Neural cell (in vitro differentiated cells): ENCODE results near the gene GRM4. TPM values are rescaled to one million over a fixed set of nuclear protein-coding genes. Genes with fewer than 3 reads are reported as not detected.

Source experiments
- H2AFZ ChIP-seq: fragments of 200-600, 300-800 bp; sonication (generic), shearing (Covaris generic); 2 replicates; pipeline ENCODE4 v1.6.0; 2014; ENCODE audit warnings: low read depth, mild to moderate bottlenecking, antibody characterized with exemption, low read length, moderate library complexity
- H3F3A ChIP-seq: fragments of 200-600 bp; shearing (Covaris generic); 2 replicates; pipeline ENCODE4 v1.6.1; 2016; ENCODE audit warnings: mild to moderate bottlenecking, moderate library complexity, mixed read lengths, antibody characterized with exemption, low read length; ENCODE audit not compliant: insufficient read depth, poor library complexity, severe bottlenecking
- H3K27ac ChIP-seq: fragments of 200-600, 300-800 bp; sonication (generic), shearing (Covaris generic); 2 replicates; pipeline ENCODE4 v1.5.1; 2014; ENCODE audit warnings: mild to moderate bottlenecking, low read length, moderate library complexity
- H3K27me3 ChIP-seq: fragments of 300-800, 200-600 bp; sonication (generic), shearing (Covaris generic); 2 replicates; pipeline ENCODE4 v1.6.0; 2014; ENCODE audit warnings: mild to moderate bottlenecking, low read depth, low read length, moderate library complexity; ENCODE audit not compliant: insufficient read depth
- H3K36me3 ChIP-seq: fragments of 300-800, 200-600 bp; sonication (generic), shearing (Covaris generic); 2 replicates; pipeline ENCODE4 v1.5.1; 2014; ENCODE audit warnings: mild to moderate bottlenecking, antibody characterized with exemption, low read length, moderate library complexity; ENCODE audit not compliant: insufficient read depth
- H3K4me2 ChIP-seq: fragments of 300-800, 200-600 bp; sonication (generic), shearing (Covaris generic); 2 replicates; pipeline ENCODE4 v1.6.0; 2014; ENCODE audit warnings: mild to moderate bottlenecking, low read length
- H3K4me3 ChIP-seq: fragments of 300-800, 200-600 bp; sonication (generic), shearing (Covaris generic); 2 replicates; pipeline ENCODE4 v1.5.1; 2014; ENCODE audit warnings: mild to moderate bottlenecking, low read length, moderate library complexity
- H3K79me2 ChIP-seq: fragments of 200-600 bp; shearing (Covaris generic); replicated peaks from 2 replicates; pipeline ENCODE4 v1.6.0; 2014; ENCODE audit warnings: mild to moderate bottlenecking, low read length, moderate library complexity; ENCODE audit not compliant: insufficient read depth
- H3K9ac ChIP-seq: fragments of 300-800, 200-600 bp; sonication (generic), shearing (Covaris generic); 2 replicates; pipeline ENCODE4 v1.6.1; 2016; ENCODE audit warnings: mild to moderate bottlenecking, low read length, mixed read lengths
- H3K9me2 ChIP-seq: fragments of 200-600 bp; shearing (Covaris generic); 2 replicates; pipeline ENCODE4 v1.6.1; 2016; ENCODE audit warnings: mild to moderate bottlenecking, low read length, mixed read lengths; ENCODE audit not compliant: insufficient read depth
- H3K9me3 ChIP-seq: fragments of 200-600, 300-800 bp; sonication (generic), shearing (Covaris generic); 2 replicates; pipeline ENCODE4 v1.6.1; 2016; ENCODE audit warnings: mild to moderate bottlenecking, mixed run types, low read length, moderate library complexity, mixed read lengths
- H4K20me1 ChIP-seq: fragments of 200-600 bp; shearing (Covaris generic); 2 replicates; pipeline ENCODE4 v1.6.1; 2016; ENCODE audit warnings: mild to moderate bottlenecking, mixed run types; ENCODE audit not compliant: insufficient read depth
- EP300 ChIP-seq: fragments of 450-650 bp; conservative IDR thresholded peaks from 2 replicates; pipeline ENCODE4 v1.6.1; 2014; ENCODE audit warnings: antibody characterized with exemption, mild to moderate bottlenecking, moderate library complexity; ENCODE audit not compliant: poor library complexity, severe bottlenecking
- EZH2 ChIP-seq: fragments of 200-600, 300-800 bp; shearing (Covaris generic), sonication (generic); IDR thresholded peaks from 2 replicates; pipeline ENCODE4 v1.6.1; 2014; ENCODE audit warnings: antibody characterized with exemption, low read length, borderline replicate concordance, mild to moderate bottlenecking; ENCODE audit not compliant: insufficient read depth, poor library complexity, severe bottlenecking
- MXI1 ChIP-seq: fragments of 450-650 bp; conservative IDR thresholded peaks from 2 replicates; pipeline ENCODE4 v1.6.1; 2014; ENCODE audit warnings: antibody characterized with exemption, mild to moderate bottlenecking; ENCODE audit not compliant: poor library complexity, severe bottlenecking
- POLR2AphosphoS5 ChIP-seq: IDR thresholded peaks from 2 replicates; pipeline ENCODE4 v1.6.1; 2012
- RAD21 ChIP-seq: fragments of 450-650 bp; conservative IDR thresholded peaks from 2 replicates; pipeline ENCODE4 v1.6.1; 2014; ENCODE audit warnings: antibody characterized with exemption, mild to moderate bottlenecking, moderate library complexity
- SMC3 ChIP-seq: fragments of 450-650 bp; conservative IDR thresholded peaks from 2 replicates; pipeline ENCODE4 v1.6.1; 2014; ENCODE audit warnings: antibody characterized with exemption, mild to moderate bottlenecking, moderate library complexity; ENCODE audit not compliant: poor library complexity
- TAF1 ChIP-seq: IDR thresholded peaks from 2 replicates; pipeline ENCODE4 v1.6.1; 2012; ENCODE audit warnings: low read depth
- polyA plus RNA-seq: library from polyadenylated mRNA; depleted of rRNA; stranded (reverse); fragments of >200 nt; gene quantifications from 2 replicates; pipeline ENCODE4 v1.2.3, GENCODE V29; 2014
- TF ChIP-seq, protein P1 (sequence below): fragments of 450-650 bp; IDR thresholded peaks from 2 replicates; pipeline ENCODE4 v1.5.1; 2014; ENCODE audit warnings: antibody characterized with exemption, mild to moderate bottlenecking, moderate library complexity; ENCODE audit not compliant: poor library complexity, severe bottlenecking
- TF ChIP-seq, protein P2 (sequence below): IDR thresholded peaks from 2 replicates; pipeline ENCODE4 v1.6.1; 2012; ENCODE audit warnings: borderline replicate concordance

The GRM4 gene
- polyA plus RNA-seq, 1 donor from 2014 or later, result 2.1 TPM

DNA sequence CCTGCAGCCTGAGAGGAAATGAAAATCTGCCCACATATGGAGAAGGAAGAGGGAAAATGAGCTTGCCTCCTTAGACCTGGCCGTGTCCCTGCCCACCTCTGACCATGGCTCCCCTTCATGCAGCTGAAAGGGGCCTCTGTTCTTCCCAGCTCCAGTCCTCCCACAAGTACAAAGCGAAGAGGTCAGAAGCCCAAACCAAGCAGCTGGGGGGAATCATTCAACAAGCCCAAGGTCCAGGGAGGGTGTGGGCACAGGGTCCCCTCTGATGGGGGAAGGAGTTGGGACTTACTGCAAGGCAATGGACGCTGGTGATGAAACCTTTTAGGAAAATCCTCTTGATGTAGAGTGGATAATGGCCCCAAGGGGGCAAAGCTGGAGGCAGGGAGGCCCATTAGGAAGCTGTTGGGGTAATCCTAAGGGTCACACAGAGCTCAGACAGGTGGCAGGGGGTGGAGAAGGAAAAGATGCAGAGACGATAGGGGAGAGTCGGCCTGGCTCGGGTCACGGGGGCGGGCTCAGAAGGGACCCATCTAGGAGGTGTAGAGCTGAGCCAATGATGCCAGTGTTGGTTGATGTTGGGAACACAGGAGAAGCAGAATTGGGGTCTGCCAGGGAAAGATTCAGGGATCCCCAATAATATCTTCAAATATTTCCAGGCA is 16.1 kb upstream of the GRM4 start:
- Histone ChIP-seq H2AFZ (no peak overlapping the region), H4K20me1 (no peaks in the 10 kb centered on the region), H3F3A (no peaks in the 10 kb centered on the region), H3K9ac (no peak overlapping the region), H3K4me2 (no peak overlapping the region), H3K9me2 (no peaks in the 10 kb centered on the region), H3K4me3 (no peak overlapping the region), H3K36me3 (no peaks in the 10 kb centered on the region), H3K9me3 (no peaks in the 10 kb centered on the region), H3K79me2 (no peaks in the 10 kb centered on the region), H3K27me3 (no peaks in the 10 kb centered on the region), H3K27ac (no peak overlapping the region)
- TF ChIP-seq EZH2 (no peak), RAD21 (no peak), SMC3 (no peak), MXI1 (no peak), POLR2AphosphoS5 (no peak), EP300 (no peak), TAF1 (no peak)
- TF ChIP-seq, protein P1, sequence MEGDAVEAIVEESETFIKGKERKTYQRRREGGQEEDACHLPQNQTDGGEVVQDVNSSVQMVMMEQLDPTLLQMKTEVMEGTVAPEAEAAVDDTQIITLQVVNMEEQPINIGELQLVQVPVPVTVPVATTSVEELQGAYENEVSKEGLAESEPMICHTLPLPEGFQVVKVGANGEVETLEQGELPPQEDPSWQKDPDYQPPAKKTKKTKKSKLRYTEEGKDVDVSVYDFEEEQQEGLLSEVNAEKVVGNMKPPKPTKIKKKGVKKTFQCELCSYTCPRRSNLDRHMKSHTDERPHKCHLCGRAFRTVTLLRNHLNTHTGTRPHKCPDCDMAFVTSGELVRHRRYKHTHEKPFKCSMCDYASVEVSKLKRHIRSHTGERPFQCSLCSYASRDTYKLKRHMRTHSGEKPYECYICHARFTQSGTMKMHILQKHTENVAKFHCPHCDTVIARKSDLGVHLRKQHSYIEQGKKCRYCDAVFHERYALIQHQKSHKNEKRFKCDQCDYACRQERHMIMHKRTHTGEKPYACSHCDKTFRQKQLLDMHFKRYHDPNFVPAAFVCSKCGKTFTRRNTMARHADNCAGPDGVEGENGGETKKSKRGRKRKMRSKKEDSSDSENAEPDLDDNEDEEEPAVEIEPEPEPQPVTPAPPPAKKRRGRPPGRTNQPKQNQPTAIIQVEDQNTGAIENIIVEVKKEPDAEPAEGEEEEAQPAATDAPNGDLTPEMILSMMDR, result no peak
- TF ChIP-seq, protein P2, sequence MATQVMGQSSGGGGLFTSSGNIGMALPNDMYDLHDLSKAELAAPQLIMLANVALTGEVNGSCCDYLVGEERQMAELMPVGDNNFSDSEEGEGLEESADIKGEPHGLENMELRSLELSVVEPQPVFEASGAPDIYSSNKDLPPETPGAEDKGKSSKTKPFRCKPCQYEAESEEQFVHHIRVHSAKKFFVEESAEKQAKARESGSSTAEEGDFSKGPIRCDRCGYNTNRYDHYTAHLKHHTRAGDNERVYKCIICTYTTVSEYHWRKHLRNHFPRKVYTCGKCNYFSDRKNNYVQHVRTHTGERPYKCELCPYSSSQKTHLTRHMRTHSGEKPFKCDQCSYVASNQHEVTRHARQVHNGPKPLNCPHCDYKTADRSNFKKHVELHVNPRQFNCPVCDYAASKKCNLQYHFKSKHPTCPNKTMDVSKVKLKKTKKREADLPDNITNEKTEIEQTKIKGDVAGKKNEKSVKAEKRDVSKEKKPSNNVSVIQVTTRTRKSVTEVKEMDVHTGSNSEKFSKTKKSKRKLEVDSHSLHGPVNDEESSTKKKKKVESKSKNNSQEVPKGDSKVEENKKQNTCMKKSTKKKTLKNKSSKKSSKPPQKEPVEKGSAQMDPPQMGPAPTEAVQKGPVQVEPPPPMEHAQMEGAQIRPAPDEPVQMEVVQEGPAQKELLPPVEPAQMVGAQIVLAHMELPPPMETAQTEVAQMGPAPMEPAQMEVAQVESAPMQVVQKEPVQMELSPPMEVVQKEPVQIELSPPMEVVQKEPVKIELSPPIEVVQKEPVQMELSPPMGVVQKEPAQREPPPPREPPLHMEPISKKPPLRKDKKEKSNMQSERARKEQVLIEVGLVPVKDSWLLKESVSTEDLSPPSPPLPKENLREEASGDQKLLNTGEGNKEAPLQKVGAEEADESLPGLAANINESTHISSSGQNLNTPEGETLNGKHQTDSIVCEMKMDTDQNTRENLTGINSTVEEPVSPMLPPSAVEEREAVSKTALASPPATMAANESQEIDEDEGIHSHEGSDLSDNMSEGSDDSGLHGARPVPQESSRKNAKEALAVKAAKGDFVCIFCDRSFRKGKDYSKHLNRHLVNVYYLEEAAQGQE, result no peak

DNA sequence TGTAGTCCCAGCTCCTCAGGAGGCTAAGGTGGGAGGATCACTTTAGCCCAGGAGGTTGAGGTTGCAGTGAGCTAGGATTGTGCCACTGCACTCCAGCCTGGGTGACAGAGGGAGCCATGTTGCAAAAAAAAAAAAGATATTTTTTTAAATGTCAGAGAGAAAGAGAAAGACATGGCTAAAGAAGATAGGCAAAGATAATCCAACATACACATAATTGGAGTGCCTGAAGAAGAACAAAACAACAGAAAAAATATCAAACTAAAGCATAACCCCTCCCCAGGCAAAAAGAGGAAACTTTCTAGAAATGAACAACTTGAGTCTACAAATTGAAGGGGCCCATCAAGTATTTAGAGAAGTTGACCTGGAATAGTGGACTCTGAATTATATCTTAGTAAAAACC is 14.0 kb upstream of the GRM4 start:
- Histone ChIP-seq H3K4me3 (no peak overlapping the region), H3K27ac (no peak overlapping the region), H3K79me2 (no peaks in the 10 kb centered on the region), H4K20me1 (no peaks in the 10 kb centered on the region), H3K9ac (no peak overlapping the region), H3K36me3 (no peaks in the 10 kb centered on the region), H2AFZ (no peak overlapping the region), H3K9me2 (no peaks in the 10 kb centered on the region), H3K4me2 (no peak overlapping the region), H3K27me3 (no peaks in the 10 kb centered on the region), H3K9me3 (no peaks in the 10 kb centered on the region), H3F3A (no peaks in the 10 kb centered on the region)
- TF ChIP-seq EP300, result no peak
- TF ChIP-seq, protein P1, result no peak
- TF ChIP-seq TAF1, result no peak
- TF ChIP-seq, protein P2, result no peak
- no peak for TF ChIP-seq RAD21
- TF ChIP-seq SMC3, result no peak
- TF ChIP-seq EZH2, result no peak
- no peak for TF ChIP-seq MXI1
- no peak for TF ChIP-seq POLR2AphosphoS5
